ENCODE results near the gene PTGR1.
A peak's percentile ranks its signal among the peaks of the same experiment; 100 is the strongest.
"Not testable (repeated sequence)": the region's sequence is repeated elsewhere in the genome, so short reads cannot be mapped to it uniquely, and the experiment has no call there.

The PTGR1 gene

DNA sequence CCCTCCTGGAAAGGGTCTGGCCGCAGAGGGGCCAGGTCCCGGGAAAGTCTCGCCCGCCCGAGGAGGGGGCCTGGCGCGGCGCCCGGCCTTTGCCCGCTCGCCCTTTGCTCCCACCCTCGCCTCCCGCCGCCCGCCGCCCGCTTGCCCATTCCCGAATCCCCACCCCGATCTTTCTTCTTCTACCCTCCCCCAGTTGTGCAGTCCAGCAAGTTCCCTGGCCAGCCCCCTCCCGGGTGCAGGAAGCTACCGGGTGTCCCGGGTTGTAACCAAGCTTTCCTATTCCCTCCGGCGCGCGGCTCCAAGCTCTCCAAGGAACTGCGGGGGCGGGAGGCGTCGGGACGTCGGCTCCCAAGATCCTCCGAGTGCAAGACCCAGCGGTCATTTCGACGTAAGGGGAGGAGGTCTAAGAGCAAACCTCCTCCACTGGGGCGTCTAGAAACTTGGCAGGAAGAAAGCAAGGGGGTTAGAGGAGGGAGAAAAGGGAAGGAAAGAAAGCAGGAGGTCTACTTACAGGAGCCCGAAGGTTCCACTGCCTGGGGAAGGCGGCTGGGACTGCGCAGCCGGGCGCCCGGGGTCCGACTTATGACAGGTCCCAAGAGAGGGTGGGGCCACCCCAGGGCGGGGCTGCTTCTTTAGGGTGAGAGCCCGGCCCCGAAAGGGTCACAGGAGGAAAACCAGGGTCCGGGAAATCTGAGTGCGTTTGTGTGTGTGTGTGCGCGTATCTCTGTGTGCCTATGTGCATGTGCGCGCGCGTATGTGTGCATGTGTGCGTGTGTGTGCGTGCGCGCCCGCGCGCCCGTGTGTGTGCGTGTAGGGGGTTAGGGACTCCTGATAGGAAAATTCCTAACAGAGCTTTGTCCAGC is at the start of gene PTGR1:
Gene PTGR1, minus strand, starts transcription at position 556 of the 863 bp plus-strand sequence. CDS start 2,225 bp downstream, outside the sequence.
- DNase-seq = peak in 51 of 56 donors; percentile 4 to 76 (median 48)

DNA sequence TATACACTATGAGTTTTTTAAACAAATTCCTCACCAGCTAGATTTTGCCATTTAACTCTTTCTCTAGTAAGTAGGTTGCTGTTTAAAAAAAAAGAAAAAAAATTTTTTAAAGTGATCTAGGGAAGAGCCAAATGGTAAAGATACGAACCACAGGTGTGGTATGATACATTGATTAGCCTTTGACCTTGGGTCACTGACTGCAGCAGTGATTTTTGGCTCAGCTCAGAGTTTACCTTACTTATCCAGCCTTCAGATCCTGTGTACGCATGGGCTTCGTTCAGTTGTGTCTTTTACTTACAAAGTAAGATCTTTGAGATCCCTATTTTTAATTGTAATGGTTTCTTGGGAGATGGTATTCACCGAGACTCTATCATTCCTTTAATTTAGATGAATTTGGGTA is 49.6 kb upstream of the PTGR1 start:
- no peak for DNase-seq

DNA sequence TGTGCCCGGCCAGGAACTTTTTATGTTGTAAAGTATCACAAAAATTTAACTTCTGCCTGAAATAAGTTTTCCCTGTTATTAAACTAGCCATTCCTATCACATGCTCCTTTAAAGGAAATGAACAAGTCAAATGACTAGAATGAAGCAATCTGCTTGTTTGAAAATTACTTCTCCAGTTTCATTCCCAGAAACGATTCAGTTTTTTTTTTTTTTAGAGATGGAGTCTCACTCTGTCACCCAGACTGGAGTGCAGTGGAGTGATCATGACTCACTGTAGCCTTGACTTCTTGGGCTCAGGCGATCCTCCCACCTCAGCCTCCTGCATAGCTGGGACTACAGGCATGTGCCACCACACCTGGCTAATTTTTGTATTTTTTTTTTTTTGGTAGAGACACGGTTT is 48.6 kb upstream of the PTGR1 start:
- DNase-seq = no peak

DNA sequence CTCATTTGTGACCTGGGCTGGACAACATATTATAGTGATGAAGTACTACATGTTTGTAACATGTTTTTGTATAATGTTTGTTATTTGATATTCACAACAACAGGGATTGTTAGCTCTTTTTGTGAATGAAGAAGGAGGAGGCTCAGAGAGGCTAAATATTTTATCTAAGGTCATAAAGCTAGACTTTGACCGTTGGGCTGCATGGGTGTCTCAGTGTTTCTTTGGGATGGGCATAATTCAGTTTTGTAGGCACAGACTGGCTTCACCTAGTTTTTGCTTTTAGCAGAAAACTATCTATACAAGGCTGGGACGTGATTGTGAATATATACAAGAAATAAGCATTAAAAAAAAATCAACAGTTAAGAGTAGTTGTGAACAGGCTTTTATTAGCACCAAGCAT is 47.0 kb upstream of the PTGR1 start:
- no peak for DNase-seq

DNA sequence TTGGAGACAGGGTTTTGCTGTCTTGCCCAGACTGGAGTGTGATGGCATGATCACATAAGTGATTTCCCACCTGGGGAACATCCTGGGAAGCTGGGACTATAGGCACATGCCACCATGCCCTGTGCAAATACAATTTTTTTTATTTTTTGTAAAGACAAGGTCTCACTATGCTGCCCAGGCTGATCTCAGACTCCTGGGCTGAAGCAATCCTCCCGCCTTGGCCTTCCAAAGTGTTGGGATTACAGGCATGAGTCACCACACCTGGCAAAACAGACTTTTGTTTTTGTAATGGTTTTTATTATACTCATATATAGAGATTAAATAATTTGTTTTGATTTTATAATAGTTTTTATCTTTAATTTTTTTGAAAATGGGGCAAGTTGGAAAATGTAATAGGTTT is 46.4 kb upstream of the PTGR1 start:
- no peak for DNase-seq

DNA sequence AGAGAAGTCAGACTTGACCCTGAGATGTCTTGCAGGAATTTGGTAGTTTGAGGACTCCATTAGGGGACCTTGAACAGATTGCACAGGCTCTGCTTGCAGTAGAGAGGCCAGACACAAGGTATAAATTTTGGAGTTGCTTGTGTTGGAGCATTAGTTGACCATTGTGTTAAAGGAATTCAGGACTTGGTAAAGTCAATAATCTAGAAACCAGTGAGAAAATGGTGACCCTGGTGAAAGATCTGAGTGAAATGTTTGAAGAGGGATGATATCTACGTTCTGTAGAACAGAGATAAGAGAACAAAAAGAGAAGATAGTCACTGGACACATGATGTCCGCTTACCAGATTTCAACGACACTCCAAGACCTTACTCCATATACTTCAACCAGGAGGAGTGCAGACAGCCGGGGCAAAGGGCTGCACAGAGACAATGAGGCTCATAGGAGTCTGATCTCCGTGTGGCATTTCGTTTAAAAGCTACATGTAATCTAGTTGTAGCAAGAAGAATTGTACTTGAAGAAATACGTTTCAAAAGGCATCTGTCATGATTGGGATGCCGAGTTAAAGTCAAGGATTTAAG is 44.8 kb upstream of the PTGR1 start:
- DNase-seq = no peak

DNA sequence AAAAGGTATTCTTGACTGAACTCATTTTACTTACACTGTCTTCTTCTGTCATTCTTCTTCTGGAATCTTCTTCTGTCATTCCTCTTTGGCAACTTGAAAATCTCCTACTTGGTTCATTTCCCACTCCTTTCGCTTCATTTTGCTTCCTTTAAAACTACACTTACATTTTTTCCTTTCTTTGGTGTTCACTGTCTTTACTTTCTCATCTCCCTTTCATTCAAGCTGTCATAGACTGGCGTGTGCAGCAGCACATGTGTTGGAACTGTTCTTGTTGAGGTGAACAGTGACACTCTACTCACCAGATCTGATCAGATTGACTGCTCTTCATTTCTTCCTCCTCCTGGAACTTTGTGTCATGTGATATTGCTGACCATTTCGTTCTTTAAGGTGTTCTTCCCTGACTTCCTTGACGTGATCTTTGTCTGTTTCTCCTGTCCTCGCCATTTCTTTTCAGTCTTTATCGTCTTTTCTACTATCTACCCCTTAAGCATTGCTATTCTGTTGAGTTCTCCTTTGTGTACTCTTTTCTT is 38.0 kb upstream of the PTGR1 start:
- no peak for DNase-seq

DNA sequence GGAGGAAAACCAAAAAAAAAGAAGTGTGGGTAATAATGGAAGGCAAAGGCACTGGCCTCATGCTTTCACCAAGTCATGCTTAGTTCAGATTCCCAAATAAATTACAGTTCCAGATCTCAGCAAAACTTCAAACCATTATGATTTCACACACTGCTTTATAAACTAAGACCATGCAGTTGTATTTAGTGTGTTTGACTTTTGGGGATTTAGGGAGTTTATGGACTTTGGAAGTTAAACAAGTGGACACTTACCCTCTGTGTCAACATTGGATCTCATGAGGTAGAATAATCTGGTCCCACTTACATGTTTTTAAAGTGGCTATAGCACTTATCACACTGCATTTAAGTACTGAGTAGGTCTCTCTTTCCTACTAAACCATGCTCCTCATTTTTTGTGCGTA is 35.4 kb upstream of the PTGR1 start:
- DNase-seq = no peak

DNA sequence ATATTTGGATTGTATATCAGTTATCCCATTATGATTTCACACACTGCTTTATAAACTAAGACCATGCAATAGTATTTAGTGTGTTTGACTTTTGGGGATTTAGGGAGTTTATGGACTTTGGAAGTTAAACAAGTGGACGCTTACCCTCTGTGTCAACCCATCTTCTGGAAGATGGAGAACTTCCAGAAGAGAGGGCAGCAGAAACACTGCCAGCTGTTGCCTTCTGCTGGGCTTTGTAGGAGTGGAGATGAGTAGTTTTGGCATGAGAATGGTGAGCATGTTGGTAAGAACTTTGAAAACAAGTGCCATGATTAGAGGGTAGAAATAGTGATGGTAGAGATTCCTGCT is 33.9 kb upstream of the PTGR1 start:
- no peak for DNase-seq

DNA sequence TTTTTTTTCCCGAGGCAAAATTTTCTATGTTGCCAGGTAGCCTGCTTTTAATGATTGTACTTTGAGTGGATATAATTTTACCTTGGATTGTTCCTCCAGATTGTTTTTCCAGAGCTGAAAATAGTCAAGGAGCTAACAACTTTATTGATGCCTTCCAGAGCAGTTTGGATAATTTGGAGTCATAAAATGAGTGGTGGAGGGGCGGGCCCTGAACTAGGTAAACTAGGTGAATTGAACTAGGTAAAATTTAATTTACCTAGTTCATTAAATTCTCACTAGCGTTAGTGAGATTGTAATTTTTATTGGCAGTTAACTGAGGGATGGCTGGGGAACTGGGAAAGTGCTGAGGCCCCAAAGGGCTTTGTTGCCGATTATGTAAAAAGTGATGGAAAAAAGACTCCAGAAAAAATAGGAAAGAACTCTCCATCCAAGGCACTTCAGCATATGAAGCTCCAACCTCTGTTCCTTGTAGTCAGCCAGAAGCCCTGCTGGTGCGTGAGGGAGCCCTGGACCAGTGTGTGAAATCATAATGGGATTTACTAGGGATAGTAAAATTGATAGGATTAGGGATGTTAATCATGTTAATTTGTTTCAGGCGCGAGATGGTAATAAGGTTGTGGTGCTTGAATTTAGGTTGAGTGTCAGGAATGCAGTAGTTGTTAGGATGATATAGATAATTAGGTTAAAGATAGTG is 33.4 kb upstream of the PTGR1 start:
- no peak for DNase-seq

DNA sequence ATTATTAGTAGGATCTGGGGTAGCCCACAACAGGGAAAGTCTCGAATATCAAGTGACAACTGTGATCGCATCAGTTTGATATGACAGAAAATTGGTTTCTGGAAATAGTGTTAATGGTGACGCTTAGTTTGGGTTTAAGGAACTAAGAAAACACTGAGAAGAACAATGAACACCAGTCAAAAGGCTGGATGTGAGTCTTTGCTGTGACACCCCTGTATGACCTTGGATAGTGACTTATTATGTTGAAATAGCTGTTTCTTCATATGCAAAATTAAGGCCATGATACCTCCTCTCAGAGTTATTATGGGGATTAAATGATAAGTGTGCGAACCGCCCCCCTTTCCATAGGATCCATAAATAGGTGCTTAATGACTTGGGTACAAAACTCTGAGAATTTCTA is 32.6 kb upstream of the PTGR1 start:
- DNase-seq = no peak

DNA sequence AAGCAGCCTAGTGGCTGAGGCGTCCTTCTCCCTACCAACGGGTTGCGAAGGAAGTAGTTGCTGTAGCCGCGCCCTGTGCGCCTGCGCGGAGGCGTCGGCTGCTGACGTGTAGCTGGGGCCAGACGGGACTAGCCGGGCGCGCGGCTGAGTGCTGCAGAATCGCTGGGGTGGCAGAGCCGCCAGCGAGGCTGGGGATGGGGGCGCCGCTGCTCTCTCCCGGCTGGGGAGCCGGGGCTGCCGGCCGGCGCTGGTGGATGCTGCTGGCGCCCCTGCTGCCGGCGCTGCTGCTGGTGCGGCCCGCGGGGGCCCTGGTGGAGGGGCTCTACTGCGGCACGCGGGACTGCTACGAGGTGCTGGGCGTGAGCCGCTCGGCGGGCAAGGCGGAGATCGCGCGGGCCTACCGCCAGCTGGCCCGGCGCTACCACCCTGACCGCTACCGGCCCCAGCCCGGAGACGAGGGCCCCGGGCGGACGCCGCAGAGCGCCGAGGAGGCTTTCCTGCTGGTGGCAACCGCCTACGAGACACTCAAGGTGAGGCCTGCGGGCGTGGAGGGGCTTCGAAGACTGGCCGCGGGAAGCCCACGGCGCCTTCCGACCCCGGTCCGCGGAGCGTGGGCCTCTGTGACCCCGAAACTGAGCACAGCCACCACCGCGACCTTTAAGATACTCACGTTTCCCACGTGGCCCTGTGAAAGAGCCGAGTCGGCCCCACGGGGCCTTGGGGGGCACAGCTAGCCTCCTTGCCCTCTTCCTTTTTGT is 31.9 kb upstream of the PTGR1 start, which contains the start of gene DNAJC25:
Gene DNAJC25, plus strand, starts transcription at position 121 of the 758 bp plus-strand sequence. Its CDS starts 74 bp downstream, at position 195.
- peak; percentile 83 to 99 (median 95) for DNase-seq

DNA sequence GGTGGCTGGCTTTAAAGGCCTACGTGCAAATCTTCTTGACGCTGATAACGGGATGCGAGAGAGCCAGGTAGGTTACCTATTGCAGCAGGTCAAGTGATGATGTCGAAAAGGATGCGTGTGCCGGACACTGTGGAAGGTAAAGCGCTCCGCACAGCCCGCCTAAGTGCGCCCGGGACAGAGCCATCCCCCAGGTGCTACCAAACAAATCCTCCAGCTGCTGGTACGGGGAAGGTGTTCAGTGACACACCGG is 31.4 kb upstream of the PTGR1 start:
- DNase-seq = no peak

DNA sequence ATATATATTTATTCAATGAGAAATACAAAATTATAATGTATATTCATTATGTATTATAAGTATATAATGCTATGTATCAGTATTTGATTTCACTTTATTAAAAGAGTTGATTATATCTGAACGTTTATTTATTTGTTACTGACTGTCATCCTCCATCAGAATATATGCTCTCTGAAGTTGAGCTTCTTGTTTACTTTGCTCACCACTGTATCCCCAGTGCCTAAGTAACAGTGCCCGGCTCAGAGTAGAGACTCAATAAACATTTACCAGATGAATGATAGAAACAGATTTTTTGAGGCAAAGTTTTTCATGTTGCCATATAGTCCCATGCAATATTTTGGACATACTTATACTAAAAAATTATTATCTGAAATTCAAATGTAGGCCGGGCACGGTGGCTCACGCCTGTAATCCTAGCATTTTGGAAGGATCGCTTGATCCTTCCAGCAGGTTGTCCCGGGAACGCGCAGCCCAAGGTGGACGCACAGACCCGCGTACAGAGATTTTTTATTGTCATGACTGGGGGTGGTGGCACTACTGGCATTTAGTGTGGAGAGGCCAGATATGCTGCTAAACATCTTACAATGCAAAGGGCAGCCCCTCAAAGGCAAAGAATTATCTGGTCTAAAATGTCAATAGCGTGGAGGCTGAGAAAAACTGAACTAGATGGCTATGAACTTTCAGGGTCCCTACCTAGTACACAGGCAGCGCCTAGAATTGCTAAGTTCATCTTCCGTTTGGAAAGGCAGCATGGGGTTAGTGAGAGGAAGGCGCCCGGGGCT is 30.9 kb upstream of the PTGR1 start:
- peak in 3 of 56 donors; percentile 11 to 30 (median 29) for DNase-seq

DNA sequence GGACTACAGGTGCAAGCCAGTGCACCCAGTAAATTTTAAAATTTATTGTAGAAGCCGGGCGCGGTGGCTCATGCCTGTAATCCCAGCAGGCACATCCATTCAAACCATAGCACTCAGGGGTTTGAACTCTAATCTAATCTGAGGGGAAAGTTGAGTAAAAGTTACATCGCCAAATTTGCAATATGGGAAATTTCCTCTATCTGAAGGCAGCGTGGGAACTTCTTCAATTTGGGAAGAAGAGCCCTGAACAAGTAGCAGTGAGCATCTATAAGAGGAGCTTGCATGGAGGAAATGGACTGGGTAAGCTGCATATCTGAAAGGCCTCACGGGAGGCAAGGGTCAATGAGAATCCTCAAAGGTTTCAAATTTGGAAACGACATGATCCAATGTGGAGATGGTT is 29.0 kb upstream of the PTGR1 start:
- no peak for DNase-seq

DNA sequence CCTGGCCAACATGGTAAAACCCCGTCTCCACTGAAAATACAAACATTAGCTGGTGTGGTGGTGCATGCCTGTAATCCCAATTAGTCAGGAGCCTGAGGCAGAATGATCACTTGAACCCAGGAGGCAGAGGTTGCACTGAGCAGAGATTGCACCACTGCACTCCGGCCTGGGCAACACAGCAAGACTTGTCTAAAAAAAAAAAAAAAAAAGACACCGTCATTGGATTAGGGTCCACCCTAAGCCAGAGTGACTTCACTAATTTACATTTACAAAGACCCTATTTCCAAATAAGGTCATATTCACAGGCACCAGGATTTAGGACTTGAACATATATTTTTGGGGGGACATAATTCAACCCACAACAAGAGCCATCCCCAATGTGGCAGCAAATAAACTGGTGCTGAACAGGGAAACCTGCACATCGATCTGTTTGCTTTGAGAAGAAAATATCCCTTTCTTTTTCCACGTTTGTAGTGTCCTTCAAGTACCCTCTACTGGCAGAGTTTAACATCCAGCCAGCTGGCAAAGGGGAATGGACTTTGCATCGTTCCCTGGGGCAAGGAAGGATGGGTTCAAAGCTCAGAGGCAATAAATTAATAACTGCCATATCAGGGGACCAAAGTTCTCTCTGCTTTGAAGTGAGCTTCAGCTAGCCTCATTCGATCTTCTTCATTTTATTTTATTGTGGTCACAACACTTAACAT is 28.0 kb upstream of the PTGR1 start:
- no peak for DNase-seq

DNA sequence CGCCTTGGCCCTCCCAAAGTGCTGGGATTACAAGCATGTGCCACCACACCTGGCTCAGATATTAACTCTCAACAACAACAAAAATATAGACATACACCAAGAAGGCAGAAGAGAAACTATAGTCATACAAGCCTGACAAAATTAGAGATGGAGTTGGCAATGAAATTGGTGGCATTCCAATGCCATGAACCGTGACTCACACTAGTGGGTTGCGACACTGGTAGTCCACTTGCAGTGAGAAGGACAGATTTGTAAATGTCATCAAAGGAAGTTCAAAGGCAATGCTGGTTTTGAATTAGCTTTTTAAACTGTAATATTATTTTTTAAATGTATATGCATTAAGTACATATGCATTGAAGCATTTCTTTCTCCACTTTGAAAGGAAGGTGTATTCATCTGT is 23.2 kb upstream of the PTGR1 start:
- DNase-seq = no peak

DNA sequence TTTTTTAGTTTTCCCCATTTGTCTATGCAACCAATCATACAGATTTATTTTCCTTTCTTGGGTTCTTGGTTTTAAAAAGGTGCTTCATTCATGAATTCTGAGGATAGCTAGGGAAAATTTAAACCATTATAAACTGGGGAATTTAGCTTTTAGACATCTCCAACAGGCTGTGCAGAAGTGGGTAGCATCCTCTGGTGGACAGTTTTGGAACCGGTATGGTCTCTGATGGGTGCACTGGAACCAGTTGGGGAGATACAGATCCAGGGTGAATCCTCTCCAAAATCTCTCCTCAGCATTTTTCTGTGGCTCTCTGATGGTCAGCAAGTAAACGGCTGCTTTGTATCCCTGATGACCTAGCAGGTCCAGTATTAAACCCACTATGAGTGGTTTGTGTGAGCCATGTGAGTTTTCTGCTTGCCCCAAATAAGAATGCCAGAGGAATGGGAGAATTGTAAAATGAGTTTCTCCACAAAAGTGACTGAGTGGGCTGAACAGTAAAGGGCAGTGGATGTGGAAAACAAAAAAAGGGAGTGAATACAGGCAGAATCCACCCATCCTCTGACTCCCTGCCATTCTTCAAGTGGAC is 22.5 kb upstream of the PTGR1 start:
- peak in 22 of 56 donors; percentile 0 to 60 (median 6) for DNase-seq

DNA sequence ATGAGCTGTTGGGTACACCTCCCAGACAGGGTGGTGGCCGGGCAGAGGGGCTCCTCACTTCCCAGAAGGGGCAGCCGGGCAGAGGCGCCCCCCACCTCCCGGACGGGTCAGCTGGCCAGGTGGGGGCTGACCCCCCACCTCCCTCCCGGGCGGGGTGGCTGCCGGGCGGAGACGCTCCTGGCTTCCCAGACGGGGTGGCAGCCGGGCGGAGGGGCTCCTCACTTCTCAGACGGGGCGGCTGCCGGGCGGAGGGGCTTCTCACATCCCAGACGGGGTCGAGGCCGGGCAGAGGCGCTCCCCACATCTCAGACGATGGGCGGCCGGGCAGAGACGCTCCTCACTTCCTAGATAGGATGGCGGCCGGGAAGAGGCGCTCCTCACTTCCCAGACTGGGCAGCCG is 17.9 kb upstream of the PTGR1 start:
- DNase-seq = not testable (repeated sequence)

DNA sequence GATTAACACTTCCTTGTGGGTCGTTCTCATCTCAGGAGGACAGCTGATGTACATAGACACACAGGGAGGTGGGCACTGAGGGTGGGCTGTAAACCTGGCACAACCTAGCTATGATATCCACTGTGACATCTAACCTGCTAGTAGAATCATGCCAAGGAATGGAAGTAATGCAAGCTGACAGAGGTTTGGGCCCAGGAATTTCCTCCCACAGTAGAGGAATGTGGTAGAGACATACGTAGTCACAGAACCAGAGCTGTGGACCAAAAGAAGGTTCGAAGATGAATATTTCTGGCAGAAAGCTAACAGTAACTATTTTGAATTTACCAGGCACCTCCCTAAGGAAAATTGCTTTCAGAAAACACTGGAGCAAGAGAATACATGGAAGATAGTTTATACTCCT is 16.5 kb upstream of the PTGR1 start:
- DNase-seq = no peak

All from amygdala (tissue), 56 donors.